Measurements from ENCODE around the gene KDM2B. TPM values are rescaled to one million over a fixed set of nuclear protein-coding genes. Genes with fewer than 3 reads are reported as not detected.

Gene KDM2B
- total and polyA plus RNA-seq, 10 of the 15 experiments (the other 5 are each of a cell fraction or from before 2014, with no cell fraction given) = 13.6 to 124 (median 40.4) TPM

DNA sequence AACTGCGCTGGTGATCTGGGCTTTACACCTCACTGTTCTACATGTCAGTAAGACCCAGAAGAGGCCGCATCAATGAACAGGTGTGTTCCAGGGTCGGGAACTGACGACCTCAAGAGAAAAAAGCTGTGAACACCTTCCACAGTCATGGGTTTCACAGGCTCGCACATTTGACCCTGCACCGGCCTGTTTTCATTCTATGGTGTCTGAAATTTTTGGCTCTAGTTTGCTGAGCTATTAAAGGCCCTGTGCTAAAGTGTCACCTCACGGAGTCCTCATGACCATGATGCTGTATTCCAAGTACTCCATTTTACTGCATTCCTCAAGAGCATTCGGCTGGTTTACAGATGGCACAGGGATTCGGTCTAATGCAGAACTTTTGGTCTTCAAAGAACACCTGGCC is 78.9 kb downstream of the KDM2B start (continued):
- TF ChIP-seq MYC (IDR thresholded peaks at IDR 0.05; ENCODE audit: insufficient read depth, insufficient read length, insufficient replicate concordance, low read length, severe bottlenecking) (no peak), ZNF207 (IDR thresholded peaks at IDR 0.05; ENCODE audit: borderline replicate concordance) (no peak), YY1 (IDR thresholded peaks at IDR 0.05; ENCODE audit: low read depth, low read length) (no peak), PAX5 (IDR thresholded peaks at IDR 0.05; ENCODE audit: borderline replicate concordance, low read depth, low read length) (no peak)
- TF ChIP-seq, protein P1, sequence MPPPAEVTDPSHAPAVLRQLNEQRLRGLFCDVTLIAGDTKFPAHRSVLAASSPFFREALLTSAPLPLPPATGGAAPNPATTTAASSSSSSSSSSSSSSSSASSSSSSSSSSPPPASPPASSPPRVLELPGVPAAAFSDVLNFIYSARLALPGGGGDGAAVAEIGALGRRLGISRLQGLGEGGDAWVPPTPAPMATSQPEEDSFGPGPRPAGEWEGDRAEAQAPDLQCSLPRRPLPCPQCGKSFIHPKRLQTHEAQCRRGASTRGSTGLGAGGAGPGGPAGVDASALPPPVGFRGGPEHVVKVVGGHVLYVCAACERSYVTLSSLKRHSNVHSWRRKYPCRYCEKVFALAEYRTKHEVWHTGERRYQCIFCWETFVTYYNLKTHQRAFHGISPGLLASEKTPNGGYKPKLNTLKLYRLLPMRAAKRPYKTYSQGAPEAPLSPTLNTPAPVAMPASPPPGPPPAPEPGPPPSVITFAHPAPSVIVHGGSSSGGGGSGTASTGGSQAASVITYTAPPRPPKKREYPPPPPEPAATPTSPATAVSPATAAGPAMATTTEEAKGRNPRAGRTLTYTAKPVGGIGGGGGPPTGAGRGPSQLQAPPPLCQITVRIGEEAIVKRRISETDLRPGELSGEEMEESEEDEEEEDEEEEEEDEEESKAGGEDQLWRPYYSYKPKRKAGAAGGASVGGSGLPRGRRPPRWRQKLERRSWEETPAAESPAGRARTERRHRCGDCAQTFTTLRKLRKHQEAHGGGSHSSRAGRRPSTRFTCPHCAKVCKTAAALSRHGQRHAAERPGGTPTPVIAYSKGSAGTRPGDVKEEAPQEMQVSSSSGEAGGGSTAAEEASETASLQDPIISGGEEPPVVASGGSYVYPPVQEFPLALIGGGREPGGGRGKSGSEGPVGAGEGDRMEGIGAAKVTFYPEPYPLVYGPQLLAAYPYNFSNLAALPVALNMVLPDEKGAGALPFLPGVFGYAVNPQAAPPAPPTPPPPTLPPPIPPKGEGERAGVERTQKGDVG (CRISPR knock-in tag; IDR thresholded peaks at IDR 0.05) = no peak
- TF ChIP-seq, protein P2, sequence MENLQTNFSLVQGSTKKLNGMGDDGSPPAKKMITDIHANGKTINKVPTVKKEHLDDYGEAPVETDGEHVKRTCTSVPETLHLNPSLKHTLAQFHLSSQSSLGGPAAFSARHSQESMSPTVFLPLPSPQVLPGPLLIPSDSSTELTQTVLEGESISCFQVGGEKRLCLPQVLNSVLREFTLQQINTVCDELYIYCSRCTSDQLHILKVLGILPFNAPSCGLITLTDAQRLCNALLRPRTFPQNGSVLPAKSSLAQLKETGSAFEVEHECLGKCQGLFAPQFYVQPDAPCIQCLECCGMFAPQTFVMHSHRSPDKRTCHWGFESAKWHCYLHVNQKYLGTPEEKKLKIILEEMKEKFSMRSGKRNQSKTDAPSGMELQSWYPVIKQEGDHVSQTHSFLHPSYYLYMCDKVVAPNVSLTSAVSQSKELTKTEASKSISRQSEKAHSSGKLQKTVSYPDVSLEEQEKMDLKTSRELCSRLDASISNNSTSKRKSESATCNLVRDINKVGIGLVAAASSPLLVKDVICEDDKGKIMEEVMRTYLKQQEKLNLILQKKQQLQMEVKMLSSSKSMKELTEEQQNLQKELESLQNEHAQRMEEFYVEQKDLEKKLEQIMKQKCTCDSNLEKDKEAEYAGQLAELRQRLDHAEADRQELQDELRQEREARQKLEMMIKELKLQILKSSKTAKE (IDR thresholded peaks at IDR 0.05; ENCODE audit: low read depth, poor library complexity, severe bottlenecking) = no peak

All from GM12878 (cell line).